Measurements from ENCODE around the gene NAV3.

Gene NAV3

DNA sequence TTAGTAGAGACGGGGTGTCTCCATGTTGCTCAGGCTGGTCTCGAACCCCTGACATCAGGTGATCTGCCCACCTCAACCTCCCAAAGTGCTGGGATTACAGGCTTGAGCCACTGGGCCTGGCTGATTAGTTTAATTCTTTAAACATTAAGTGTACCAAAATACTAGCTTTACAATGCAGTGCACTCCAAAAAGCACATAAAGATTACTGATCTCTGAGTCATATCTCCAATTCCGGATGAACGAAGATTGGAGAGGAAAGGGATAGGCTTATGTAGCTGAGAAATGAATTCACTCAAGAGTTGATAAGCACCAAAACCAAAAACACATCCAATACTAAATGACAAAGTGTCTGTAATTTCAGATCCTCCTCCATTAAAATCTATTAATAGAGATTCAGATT is 15.1 kb downstream of the NAV3 start:
- Histone ChIP-seq H3K4me1 (ENCODE audit: control insufficient read depth in 1 of 2, insufficient read depth in 2 of 2, low read length in 2 of 2) (peaks cover 0 to 19% of the 10 kb centered on the region in 2 donors), H3K27me3 (ENCODE audit: low read depth, low read length) (no peaks in the 10 kb centered on the region), H3K4me3 (ENCODE audit: low read depth in 1 of 2, low read length in 2 of 2) (no peak overlapping the region), H3K9me3 (ENCODE audit: control insufficient read depth in 1 of 2, low read length in 2 of 2) (no peaks in the 10 kb centered on the region), H3K36me3 (ENCODE audit: control insufficient read depth in 1 of 2, insufficient read depth in 2 of 2, low read length in 2 of 2) (no peaks in the 10 kb centered on the region), H3K27ac (ENCODE audit: low read length) (no peak overlapping the region)

DNA sequence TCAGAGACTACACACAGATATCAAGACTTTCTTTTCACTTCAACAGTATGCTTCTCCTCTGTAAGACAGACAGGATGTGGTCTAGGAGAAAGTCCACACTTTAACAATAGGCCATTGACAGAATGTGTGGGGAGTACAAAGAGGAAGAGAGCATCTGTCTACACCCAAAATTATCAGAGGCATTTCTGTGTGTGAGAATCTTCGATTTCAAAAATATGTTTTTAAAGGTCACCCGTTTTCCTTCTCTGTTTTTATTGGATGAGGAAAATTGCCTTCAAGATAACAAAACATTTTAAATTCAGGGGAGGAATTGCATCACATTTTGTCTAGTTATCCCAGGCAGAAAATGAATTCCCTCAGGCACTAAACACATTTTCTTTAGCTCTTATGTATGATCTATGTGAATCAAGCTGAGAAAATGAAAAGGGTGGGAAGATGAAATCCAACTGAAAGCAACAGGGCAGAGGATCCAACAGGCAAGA is 16.4 kb downstream of the NAV3 start:
- H3K9me3 ChIP-seq (ENCODE audit: control insufficient read depth in 1 of 2, low read length in 2 of 2) = no peaks in the 10 kb centered on the region
- H3K27ac ChIP-seq (ENCODE audit: low read length) = no peak overlapping the region
- H3K27me3 ChIP-seq (ENCODE audit: low read depth, low read length) = no peaks in the 10 kb centered on the region
- H3K4me1 ChIP-seq (ENCODE audit: control insufficient read depth in 1 of 2, insufficient read depth in 2 of 2, low read length in 2 of 2) = peaks cover 0 to 19% of the 10 kb centered on the region in 2 donors
- no peak overlapping the region for H3K4me3 ChIP-seq (ENCODE audit: low read depth in 1 of 2, low read length in 2 of 2)
- no peaks in the 10 kb centered on the region for H3K36me3 ChIP-seq (ENCODE audit: control insufficient read depth in 1 of 2, insufficient read depth in 2 of 2, low read length in 2 of 2)

DNA sequence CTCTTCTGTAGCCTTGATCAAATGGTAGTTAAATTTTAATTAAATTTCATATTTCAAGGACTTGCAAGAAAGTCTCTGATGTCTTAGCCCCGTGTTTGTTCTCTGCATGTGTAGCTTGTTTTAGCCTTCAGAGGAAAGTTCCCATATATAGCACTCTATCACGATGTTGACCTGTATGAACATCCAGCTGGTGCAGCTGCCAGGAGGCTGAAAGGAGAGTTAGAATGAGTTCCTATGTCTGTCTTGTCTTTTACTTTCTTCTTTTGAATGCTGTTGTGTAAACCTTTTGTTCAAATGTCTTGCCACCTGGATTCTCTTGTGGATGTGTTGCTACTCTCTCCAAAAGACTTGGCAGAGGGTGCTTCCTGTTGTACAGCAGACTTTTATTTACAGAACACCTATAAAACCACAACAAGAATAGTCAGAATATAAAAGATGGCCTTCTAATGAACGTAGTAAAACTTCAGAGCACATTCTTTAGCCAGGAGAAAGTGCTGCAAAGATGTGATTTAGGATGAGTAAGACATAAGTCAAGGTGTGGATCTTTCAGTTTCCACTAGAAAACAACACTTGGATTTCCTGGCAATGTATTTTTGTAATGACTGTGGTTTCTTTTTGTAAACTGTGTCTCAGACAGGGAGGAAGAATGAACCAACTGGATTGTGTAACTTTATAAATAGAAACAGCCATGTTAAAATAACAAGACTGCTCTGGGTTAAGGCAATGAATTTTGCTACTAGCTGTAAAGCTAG is 17.2 kb downstream of the NAV3 start:
- H3K4me3 ChIP-seq (ENCODE audit: low read depth in 1 of 2, low read length in 2 of 2) = no peak overlapping the region
- H3K27ac ChIP-seq (ENCODE audit: low read length) = peak overlapping the region; percentile 58

DNA sequence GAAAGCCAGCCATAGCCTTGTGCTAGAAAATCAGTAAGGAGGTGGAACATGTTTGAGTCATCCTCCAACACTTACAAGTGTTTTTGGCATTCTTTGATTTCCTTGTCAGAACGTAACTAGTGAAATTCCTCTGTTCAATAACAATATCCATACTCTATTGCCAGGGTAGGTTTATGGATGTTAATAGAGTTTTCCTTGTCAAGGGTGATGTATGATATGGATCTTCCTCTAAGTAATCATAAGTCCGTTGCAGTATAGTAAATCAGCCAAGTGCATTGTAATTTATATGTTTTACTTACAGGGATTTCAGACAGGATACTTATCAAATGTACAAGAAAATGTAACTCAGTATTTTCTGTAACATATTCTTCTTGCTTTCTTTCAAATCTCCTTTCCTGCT is 19.4 kb downstream of the NAV3 start:
- Histone ChIP-seq H3K9me3 (ENCODE audit: control insufficient read depth in 1 of 2, low read length in 2 of 2) (no peaks in the 10 kb centered on the region), H3K27me3 (ENCODE audit: low read depth, low read length) (no peaks in the 10 kb centered on the region), H3K27ac (ENCODE audit: low read length) (no peak overlapping the region), H3K36me3 (ENCODE audit: control insufficient read depth in 1 of 2, insufficient read depth in 2 of 2, low read length in 2 of 2) (no peaks in the 10 kb centered on the region), H3K4me3 (ENCODE audit: low read depth in 1 of 2, low read length in 2 of 2) (no peak overlapping the region), H3K4me1 (ENCODE audit: control insufficient read depth in 1 of 2, insufficient read depth in 2 of 2, low read length in 2 of 2) (peaks cover 0 to 19% of the 10 kb centered on the region in 2 donors)

More for the DNA sequence above, 17.2 kb downstream of the NAV3 start:
- H3K36me3 ChIP-seq (ENCODE audit: control insufficient read depth in 1 of 2, insufficient read depth in 2 of 2, low read length in 2 of 2) = no peaks in the 10 kb centered on the region
- no peaks in the 10 kb centered on the region for H3K27me3 ChIP-seq (ENCODE audit: low read depth, low read length)
- no peaks in the 10 kb centered on the region for H3K9me3 ChIP-seq (ENCODE audit: control insufficient read depth in 1 of 2, low read length in 2 of 2)
- peaks cover 0 to 19% of the 10 kb centered on the region in 2 donors for H3K4me1 ChIP-seq (ENCODE audit: control insufficient read depth in 1 of 2, insufficient read depth in 2 of 2, low read length in 2 of 2)

DNA sequence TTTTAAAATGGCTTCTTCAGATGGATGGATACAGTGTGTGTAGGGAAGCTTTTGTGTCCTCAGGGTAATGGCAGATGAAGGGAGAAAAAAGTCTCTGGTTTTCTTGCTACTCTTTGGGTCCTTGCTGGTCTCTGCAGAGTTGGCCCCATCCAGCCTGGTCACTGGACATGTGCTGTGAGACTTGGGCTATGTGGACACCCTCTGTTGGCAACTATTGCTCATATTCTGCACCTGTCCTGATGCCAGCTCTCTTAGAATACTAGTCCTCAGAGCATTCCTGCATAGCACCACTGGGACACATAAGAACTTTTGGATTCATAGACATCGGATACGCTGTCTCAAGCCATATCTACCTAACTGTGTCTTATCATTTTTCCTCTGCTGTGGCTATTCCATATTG is 20.0 kb downstream of the NAV3 start:
- no peaks in the 10 kb centered on the region for H3K36me3 ChIP-seq (ENCODE audit: control insufficient read depth in 1 of 2, insufficient read depth in 2 of 2, low read length in 2 of 2)
- no peaks in the 10 kb centered on the region for H3K9me3 ChIP-seq (ENCODE audit: control insufficient read depth in 1 of 2, low read length in 2 of 2)
- no peaks in the 10 kb centered on the region for H3K27me3 ChIP-seq (ENCODE audit: low read depth, low read length)
- H3K4me3 ChIP-seq (ENCODE audit: low read depth in 1 of 2, low read length in 2 of 2) = no peak overlapping the region
- peaks cover 0 to 19% of the 10 kb centered on the region in 2 donors for H3K4me1 ChIP-seq (ENCODE audit: control insufficient read depth in 1 of 2, insufficient read depth in 2 of 2, low read length in 2 of 2)
- no peak overlapping the region for H3K27ac ChIP-seq (ENCODE audit: low read length)

DNA sequence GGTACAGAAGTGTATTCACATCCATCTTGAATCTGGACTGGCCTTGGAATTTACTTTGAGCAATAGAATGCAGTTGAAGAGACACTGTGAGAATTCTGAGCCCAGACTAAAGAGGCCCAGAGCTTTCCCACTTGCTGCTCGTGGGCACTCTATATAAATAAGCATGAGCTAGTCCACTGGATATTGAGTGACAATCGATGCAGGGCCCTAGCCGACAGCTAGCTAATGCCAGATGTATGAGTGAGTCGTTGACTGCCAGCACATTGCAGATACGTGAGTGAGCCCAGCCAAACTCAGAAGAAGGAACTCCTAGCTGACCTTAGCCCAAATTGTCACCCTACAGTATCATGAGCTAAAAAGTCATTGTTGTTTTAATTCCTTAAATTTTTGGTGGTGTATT is 24.9 kb downstream of the NAV3 start:
- Histone ChIP-seq H3K4me3 (ENCODE audit: low read depth in 1 of 2, low read length in 2 of 2) (peak overlapping the region in 1 of 2 donors; percentile 19), H3K36me3 (ENCODE audit: control insufficient read depth in 1 of 2, insufficient read depth in 2 of 2, low read length in 2 of 2) (no peaks in the 10 kb centered on the region), H3K27ac (ENCODE audit: low read length) (no peak overlapping the region)

DNA sequence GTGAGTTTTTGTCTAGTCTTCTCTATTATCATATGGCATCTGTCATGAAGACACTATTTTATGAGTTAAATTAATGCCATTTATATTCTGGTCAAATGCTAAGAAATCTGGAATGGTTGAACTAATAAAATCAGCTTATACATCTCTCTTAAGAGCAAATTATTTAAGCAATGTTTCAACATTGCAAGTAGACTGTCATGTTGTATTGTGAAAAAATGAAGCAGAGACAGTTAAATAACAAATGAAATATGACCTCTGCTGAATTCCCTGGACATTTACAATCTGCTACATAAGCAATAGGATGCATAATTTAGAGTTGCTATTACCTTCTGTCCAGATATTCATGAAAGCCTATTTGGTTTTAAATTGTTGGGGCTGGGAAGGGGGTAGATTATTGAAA is 30.6 kb downstream of the NAV3 start:
- no peaks in the 10 kb centered on the region for H3K27me3 ChIP-seq (ENCODE audit: low read depth, low read length)
- H3K4me3 ChIP-seq (ENCODE audit: low read depth in 1 of 2, low read length in 2 of 2) = no peak overlapping the region
- no peaks in the 10 kb centered on the region for H3K9me3 ChIP-seq (ENCODE audit: control insufficient read depth in 1 of 2, low read length in 2 of 2)
- H3K36me3 ChIP-seq (ENCODE audit: control insufficient read depth in 1 of 2, insufficient read depth in 2 of 2, low read length in 2 of 2) = no peaks in the 10 kb centered on the region
- no peak overlapping the region for H3K27ac ChIP-seq (ENCODE audit: low read length)
- no peaks in the 10 kb centered on the region for H3K4me1 ChIP-seq (ENCODE audit: control insufficient read depth in 1 of 2, insufficient read depth in 2 of 2, low read length in 2 of 2)

More for the DNA sequence above, 24.9 kb downstream of the NAV3 start:
- H3K27me3 ChIP-seq (ENCODE audit: low read depth, low read length) = no peaks in the 10 kb centered on the region
- H3K9me3 ChIP-seq (ENCODE audit: control insufficient read depth in 1 of 2, low read length in 2 of 2) = no peaks in the 10 kb centered on the region
- H3K4me1 ChIP-seq (ENCODE audit: control insufficient read depth in 1 of 2, insufficient read depth in 2 of 2, low read length in 2 of 2) = no peaks in the 10 kb centered on the region

DNA sequence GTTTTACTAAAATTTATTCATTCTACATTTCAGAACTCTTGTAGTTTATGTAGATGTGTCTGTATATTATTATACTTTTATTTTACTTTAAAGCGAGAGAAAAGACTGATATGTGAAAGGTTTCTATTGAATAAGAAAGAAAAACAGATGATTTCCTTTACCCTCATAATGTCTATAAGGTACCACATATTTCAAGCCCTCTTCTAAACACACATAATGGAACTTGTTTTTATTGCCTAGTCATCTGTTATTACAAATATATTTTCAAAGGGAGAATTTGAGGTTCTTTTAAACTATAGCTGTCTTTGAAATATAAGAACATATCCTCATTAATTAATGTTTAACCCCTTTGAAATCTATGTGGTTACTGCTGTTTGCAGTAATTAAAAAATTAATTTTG is 34.5 kb downstream of the NAV3 start:
- Histone ChIP-seq H3K9me3 (ENCODE audit: control insufficient read depth in 1 of 2, low read length in 2 of 2) (no peaks in the 10 kb centered on the region), H3K4me1 (ENCODE audit: control insufficient read depth in 1 of 2, insufficient read depth in 2 of 2, low read length in 2 of 2) (no peaks in the 10 kb centered on the region), H3K36me3 (ENCODE audit: control insufficient read depth in 1 of 2, insufficient read depth in 2 of 2, low read length in 2 of 2) (no peaks in the 10 kb centered on the region), H3K27ac (ENCODE audit: low read length) (no peak overlapping the region), H3K27me3 (ENCODE audit: low read depth, low read length) (no peaks in the 10 kb centered on the region), H3K4me3 (ENCODE audit: low read depth in 1 of 2, low read length in 2 of 2) (no peak overlapping the region)

DNA sequence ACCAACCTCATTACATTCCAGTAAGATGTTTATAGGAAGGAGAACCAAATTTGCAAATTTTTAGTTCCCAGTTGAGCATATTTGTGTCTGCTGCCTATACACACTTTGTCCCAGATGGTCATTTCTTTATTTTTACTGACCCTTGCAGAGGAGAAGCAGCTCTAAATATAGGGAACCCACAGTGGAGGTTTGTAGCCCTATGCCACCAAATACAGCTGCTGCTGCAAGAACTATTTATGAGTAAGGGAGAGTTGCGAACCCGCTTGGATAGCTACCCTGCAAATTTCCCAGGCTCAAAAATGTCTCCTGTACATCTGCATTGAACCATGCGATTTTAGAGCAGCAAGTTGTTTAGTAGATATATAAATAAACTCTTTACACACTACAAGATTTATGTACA is 48.2 kb downstream of the NAV3 start:
- H3K27me3 ChIP-seq (ENCODE audit: low read depth, low read length) = no peaks in the 10 kb centered on the region
- H3K36me3 ChIP-seq (ENCODE audit: control insufficient read depth in 1 of 2, insufficient read depth in 2 of 2, low read length in 2 of 2) = no peaks in the 10 kb centered on the region
- H3K4me1 ChIP-seq (ENCODE audit: control insufficient read depth in 1 of 2, insufficient read depth in 2 of 2, low read length in 2 of 2) = no peaks in the 10 kb centered on the region
- H3K9me3 ChIP-seq (ENCODE audit: control insufficient read depth in 1 of 2, low read length in 2 of 2) = no peaks in the 10 kb centered on the region
- no peak overlapping the region for H3K4me3 ChIP-seq (ENCODE audit: low read depth in 1 of 2, low read length in 2 of 2)
- H3K27ac ChIP-seq (ENCODE audit: low read length) = no peak overlapping the region

DNA sequence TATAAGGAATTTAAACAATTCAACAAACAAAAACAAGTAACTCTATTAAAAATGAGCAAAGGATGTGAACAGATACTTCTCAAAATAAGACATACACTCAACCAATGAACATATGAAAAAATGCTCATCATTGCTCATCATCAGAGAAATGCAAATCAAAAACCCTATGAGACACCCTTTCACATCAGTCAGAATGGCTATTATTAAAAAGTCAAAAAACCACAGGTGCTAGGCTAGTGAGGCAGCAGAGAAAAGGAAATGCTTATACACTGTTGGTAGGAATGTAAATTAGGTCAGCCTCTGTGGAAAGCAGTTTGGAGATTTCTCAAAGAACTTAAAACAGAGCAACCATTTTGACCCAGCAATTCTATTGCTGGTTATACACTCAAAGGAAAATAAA is 52.0 kb downstream of the NAV3 start:
- Histone ChIP-seq H3K36me3 (ENCODE audit: control insufficient read depth in 1 of 2, insufficient read depth in 2 of 2, low read length in 2 of 2) (no peaks in the 10 kb centered on the region), H3K9me3 (ENCODE audit: control insufficient read depth in 1 of 2, low read length in 2 of 2) (no peaks in the 10 kb centered on the region), H3K27me3 (ENCODE audit: low read depth, low read length) (no peaks in the 10 kb centered on the region), H3K27ac (ENCODE audit: low read length) (no peak overlapping the region), H3K4me1 (ENCODE audit: control insufficient read depth in 1 of 2, insufficient read depth in 2 of 2, low read length in 2 of 2) (no peaks in the 10 kb centered on the region), H3K4me3 (ENCODE audit: low read depth in 1 of 2, low read length in 2 of 2) (no peak overlapping the region)

DNA sequence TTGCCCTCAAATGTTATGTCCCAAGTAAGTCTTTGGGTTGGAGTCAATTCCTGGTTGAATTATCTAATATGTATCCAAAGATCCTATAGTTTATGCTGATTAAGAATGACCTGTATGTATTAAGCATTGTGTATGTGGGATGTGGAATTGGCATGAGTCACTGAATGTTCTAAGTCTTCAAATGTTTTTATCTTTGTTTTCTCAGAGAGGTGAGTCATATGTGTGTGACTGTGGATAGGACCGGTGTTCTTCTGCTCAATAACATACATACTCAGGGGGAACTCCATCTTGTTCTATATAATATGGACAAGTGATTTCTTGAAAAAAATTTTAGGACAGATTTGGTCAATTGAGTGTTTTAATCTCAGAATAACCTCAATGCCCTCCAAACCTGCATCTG is 57.9 kb downstream of the NAV3 start:
- Histone ChIP-seq H3K4me3 (ENCODE audit: low read depth in 1 of 2, low read length in 2 of 2) (no peak overlapping the region), H3K27ac (ENCODE audit: low read length) (no peak overlapping the region), H3K27me3 (ENCODE audit: low read depth, low read length) (no peaks in the 10 kb centered on the region), H3K9me3 (ENCODE audit: control insufficient read depth in 1 of 2, low read length in 2 of 2) (no peaks in the 10 kb centered on the region), H3K36me3 (ENCODE audit: control insufficient read depth in 1 of 2, insufficient read depth in 2 of 2, low read length in 2 of 2) (no peaks in the 10 kb centered on the region), H3K4me1 (ENCODE audit: control insufficient read depth in 1 of 2, insufficient read depth in 2 of 2, low read length in 2 of 2) (no peaks in the 10 kb centered on the region)

Measured in muscle layer of duodenum (tissue), 2 donors.